Activated naive CD4-positive, alpha-beta T cell treated with anti-CD3 and anti-CD28 coated beads, Interleukin-2, amount 50 U/mL, for 16 hours (primary cell): ENCODE measurements around the gene ACBD3.

Experiments
- DNase-seq: peaks from one replicate; pipeline ENCODE4 v3.0.0-alpha.2; 2020

Gene ACBD3

GRCh38 chr1:226133504-226134123 is 52.9 kb downstream of the ACBD3 start:
- no peak for DNase-seq

GRCh38 chr1:226132728-226133503 is 53.6 kb downstream of the ACBD3 start:
- no peak for DNase-seq

- no peak for DNase-seq
Observed at GRCh38 chr1:226131639-226132038, 54.9 kb downstream of the ACBD3 start.

- DNase-seq: no peak
Observed at GRCh38 chr1:226129230-226129629, 57.3 kb downstream of the ACBD3 start.

GRCh38 chr1:226128487-226129075 is 58.0 kb downstream of the ACBD3 start:
- no peak for DNase-seq

GRCh38 chr1:226126824-226127569 is 59.5 kb downstream of the ACBD3 start:
- DNase-seq: no peak

GRCh38 chr1:226125831-226126230 is 60.7 kb downstream of the ACBD3 start:
- DNase-seq: no peak

GRCh38 chr1:226125097-226125630 is 61.4 kb downstream of the ACBD3 start:
- peak; percentile 88 for DNase-seq

GRCh38 chr1:226123591-226124471 is 62.7 kb downstream of the ACBD3 start:
- no peak for DNase-seq

- DNase-seq: no peak
Observed at GRCh38 chr1:226123212-226123560, 63.4 kb downstream of the ACBD3 start.

GRCh38 chr1:226121587-226122400 is 64.7 kb downstream of the ACBD3 start:
- peak; percentile 77 for DNase-seq

GRCh38 chr1:226121049-226121586 is 65.4 kb downstream of the ACBD3 start:
- DNase-seq: peak; percentile 20

- no peak for DNase-seq
Observed at GRCh38 chr1:226120398-226120797, 66.1 kb downstream of the ACBD3 start.

- DNase-seq: no peak
Observed at GRCh38 chr1:226119169-226119568, 67.4 kb downstream of the ACBD3 start.

GRCh38 chr1:226118357-226118756 is 68.2 kb downstream of the ACBD3 start:
- DNase-seq: no peak

- DNase-seq: no peak
Observed at GRCh38 chr1:226117330-226117729, 69.2 kb downstream of the ACBD3 start.

- no peak for DNase-seq
Observed at GRCh38 chr1:226116673-226117072, 69.9 kb downstream of the ACBD3 start.

GRCh38 chr1:226112626-226113025 is 73.9 kb downstream of the ACBD3 start:
- no peak for DNase-seq

- DNase-seq: no peak
Observed at GRCh38 chr1:226111883-226112261, 74.7 kb downstream of the ACBD3 start.

- DNase-seq: no peak
Observed at GRCh38 chr1:226111098-226111882, 75.3 kb downstream of the ACBD3 start.
